Chondrocyte (in vitro differentiated cells): ENCODE results near the gene SELENOK. TPM values are rescaled to one million over a fixed set of nuclear protein-coding genes. Genes with fewer than 3 reads are reported as not detected.
"Not testable (repeated sequence)": the region's sequence is repeated elsewhere in the genome, so short reads cannot be mapped to it uniquely, and the experiment has no call there.

ENCODE experiments used
- DNase-seq: peaks from one replicate; pipeline ENCODE4 v3.0.0; 2021; ENCODE audit warnings: mixed read lengths, low spot score
- H3K27ac Mint-ChIP-seq: one replicate; pipeline ENCODE4 v1.8.0; 2021; ENCODE audit warnings: mild to moderate bottlenecking, moderate library complexity, mixed read lengths; ENCODE audit not compliant: unreplicated experiment
- H3K27me3 Mint-ChIP-seq: 2 replicates; pipeline ENCODE4 v1.8.0; 2021; ENCODE audit warnings: low read depth, mixed read lengths
- H3K36me3 Mint-ChIP-seq: 2 replicates; pipeline ENCODE4 v1.8.0; 2021; ENCODE audit warnings: low read depth, mixed read lengths
- H3K4me1 Mint-ChIP-seq: 2 replicates; pipeline ENCODE4 v1.8.0; 2021; ENCODE audit warnings: low read depth, mild to moderate bottlenecking, mixed read lengths
- H3K4me3 Mint-ChIP-seq: one replicate; pipeline ENCODE4 v1.8.0; 2021; ENCODE audit warnings: mild to moderate bottlenecking, moderate library complexity, mixed read lengths; ENCODE audit not compliant: unreplicated experiment
- H3K9me3 Mint-ChIP-seq: 2 replicates; pipeline ENCODE4 v1.8.0; 2021; ENCODE audit warnings: low read depth, mixed read lengths
- CTCF ChIP-seq: fragments of 200-600 bp; sonication (generic); IDR thresholded peaks from 2 replicates; pipeline ENCODE4 v1.5.0; 2021; ENCODE audit warnings: antibody characterized with exemption, mild to moderate bottlenecking, moderate library complexity
- total RNA-seq: library from RNA; stranded (reverse); gene quantifications from 3 replicates; pipeline ENCODE4 v1.2.1, GENCODE V29; 2021

The SELENOK gene
- total RNA-seq, 1 donor from 2014 or later, result 28.2 TPM

- Mint-ChIP-seq H3K36me3 (no peaks in the 10 kb centered on the region), H3K27me3 (no peaks in the 10 kb centered on the region), H3K4me3 (no peak overlapping the region), H3K27ac (no peak overlapping the region), H3K9me3 (peaks cover 12% of the 10 kb centered on the region), H3K4me1 (peaks cover 5% of the 10 kb centered on the region)
- TF ChIP-seq CTCF, result peak; percentile 85
- DNase-seq, result no peak
These were observed 47.0 kb upstream of the SELENOK start for GRCh38 chr3:53938645-53939044.

GRCh38 chr3:53936347-53936746, 44.7 kb upstream of the SELENOK start:
- Mint-ChIP-seq H3K36me3 (no peaks in the 10 kb centered on the region), H3K4me1 (peaks cover 5% of the 10 kb centered on the region), H3K27me3 (peaks cover 5% of the 10 kb centered on the region), H3K9me3 (peaks cover 12% of the 10 kb centered on the region), H3K4me3 (no peak overlapping the region), H3K27ac (no peak overlapping the region)
- DNase-seq, result no peak
- no peak for TF ChIP-seq CTCF

DNA sequence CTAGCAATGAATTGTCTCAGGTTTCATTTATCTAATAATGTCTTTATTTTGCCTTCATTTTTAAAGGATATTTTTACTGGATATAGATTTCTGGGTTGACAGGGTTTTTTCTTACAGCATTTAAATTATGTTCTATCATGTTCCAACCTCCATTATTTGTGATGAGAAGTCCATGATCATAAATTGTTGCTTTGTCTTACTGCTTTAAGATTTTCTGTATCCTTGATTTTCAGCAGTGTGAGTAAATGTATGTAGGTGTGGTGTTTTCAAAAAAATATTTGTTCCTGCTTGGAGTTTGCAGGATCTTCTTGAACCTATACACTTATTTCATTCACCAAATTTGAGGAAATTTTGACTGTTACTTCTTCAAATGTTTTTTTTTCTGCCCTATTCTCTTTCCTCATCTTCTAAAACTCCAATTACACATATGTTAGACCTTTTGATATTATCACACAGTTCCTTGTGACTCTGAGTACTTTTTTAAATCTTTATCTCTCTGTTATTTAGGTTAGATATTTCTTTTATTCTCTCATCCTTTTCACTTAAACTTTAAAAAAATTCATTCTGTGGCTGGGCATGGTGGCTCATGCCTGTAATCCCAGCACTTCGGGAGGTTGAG, 43.7 kb upstream of the SELENOK start:
- Mint-ChIP-seq H3K27me3 (peaks cover 5% of the 10 kb centered on the region), H3K4me3 (no peak overlapping the region), H3K4me1 (no peaks in the 10 kb centered on the region), H3K27ac (no peak overlapping the region), H3K9me3 (peaks cover 12% of the 10 kb centered on the region), H3K36me3 (no peaks in the 10 kb centered on the region)
- no peak for DNase-seq
- TF ChIP-seq CTCF, result no peak

DNA sequence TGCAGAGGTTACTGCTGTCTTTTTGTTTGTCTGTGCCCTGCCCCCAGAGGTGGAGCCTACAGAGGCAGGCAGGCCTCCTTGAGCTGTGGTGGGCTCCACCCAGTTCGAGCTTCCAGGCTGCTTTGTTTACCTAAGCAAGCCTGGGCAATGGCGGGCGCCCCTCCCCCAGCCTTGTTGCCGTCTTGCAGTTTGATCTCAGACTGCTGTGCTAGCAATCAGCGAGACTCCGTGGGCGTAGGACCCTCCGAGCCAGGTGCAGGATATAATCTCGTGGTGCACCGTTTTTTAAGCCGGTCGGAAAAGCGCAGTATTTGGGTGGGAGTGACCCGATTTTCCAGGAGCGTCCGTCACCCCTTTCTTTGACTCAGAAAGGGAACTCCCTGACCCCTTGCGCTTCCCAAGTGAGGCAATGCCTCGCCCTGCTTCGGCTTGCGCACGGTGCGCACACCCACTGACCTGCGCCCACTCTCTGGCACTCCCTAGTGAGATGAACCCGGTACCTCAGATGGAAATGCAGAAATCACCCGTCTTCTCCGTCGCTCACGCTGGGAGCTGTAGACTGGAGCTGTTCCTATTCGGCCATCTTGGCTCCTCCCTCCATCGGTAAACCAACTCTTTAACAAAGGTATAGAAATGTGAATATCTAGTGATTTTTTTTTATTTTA, 35.7 kb upstream of the SELENOK start:
- H3K27ac Mint-ChIP-seq, H3K9me3 Mint-ChIP-seq, DNase-seq, H3K27me3 Mint-ChIP-seq, H3K36me3 Mint-ChIP-seq, H3K4me1 Mint-ChIP-seq: not testable (repeated sequence)
- peak overlapping the region; percentile 19 for H3K4me3 Mint-ChIP-seq

GRCh38 chr3:53921296-53921695, 29.6 kb upstream of the SELENOK start:
- Mint-ChIP-seq H3K4me3 (no peak overlapping the region), H3K36me3 (peaks cover 3% of the 10 kb centered on the region), H3K9me3 (peaks cover 4% of the 10 kb centered on the region), H3K4me1 (no peaks in the 10 kb centered on the region), H3K27ac (no peak overlapping the region), H3K27me3 (peaks cover 29% of the 10 kb centered on the region)
- TF ChIP-seq CTCF, result peak; percentile 67
- DNase-seq, result no peak

GRCh38 chr3:53919741-53920140, 28.1 kb upstream of the SELENOK start:
- no peak overlapping the region for H3K27ac Mint-ChIP-seq

More at GRCh38 chr3:53919741-53920140, 28.1 kb upstream of the SELENOK start:
- Mint-ChIP-seq H3K9me3 (peaks cover 4% of the 10 kb centered on the region), H3K4me3 (no peak overlapping the region), H3K4me1 (no peaks in the 10 kb centered on the region), H3K27me3 (peaks cover 32% of the 10 kb centered on the region), H3K36me3 (peaks cover 3% of the 10 kb centered on the region)
- DNase-seq, result no peak
- TF ChIP-seq CTCF, result no peak
